Left lung (tissue), 10 donors: ENCODE data around the gene NINJ2. TPM values are rescaled to one million over a fixed set of nuclear protein-coding genes. Genes with fewer than 3 reads are reported as not detected.

ENCODE experiments used
- ATAC-seq: fragments of 200-7000 bp; cut with Tn5 transposase; one replicate; pipeline ENCODE4 v1.9.1; 2020; ENCODE audit warnings: moderate library complexity
- DNase-seq, 4 donors: peaks; one replicate each; pipeline ENCODE4 v3.0.0-alpha.2; 2013 to 2020
- H3K27ac ChIP-seq, 2 donors: fragments of 200-600 bp; sonication (generic) in 1 of 2; one replicate each; pipeline versions ENCODE4 v1.5.0 to v1.8.0; 2020 to 2021
- H3K27me3 ChIP-seq, 2 donors: fragments of 200-600 bp; sonication (generic) in 1 of 2; one replicate each; pipeline versions ENCODE4 v1.5.0 to v1.8.0; 2020 to 2021
- H3K36me3 ChIP-seq, 2 donors: fragments of 200-600 bp; sonication (generic) in 1 of 2; one replicate each; pipeline versions ENCODE4 v1.5.0 to v1.8.0; 2020 to 2021
- H3K4me1 ChIP-seq, 2 donors: fragments of 200-600 bp; one replicate each; pipeline ENCODE4 v1.8.0; 2021
- H3K4me3 ChIP-seq, 2 donors: fragments of 200-600 bp; sonication (generic) in 1 of 2; one replicate each; pipeline versions ENCODE4 v1.5.0 to v1.8.0; 2020 to 2021; ENCODE audit warnings: mild to moderate bottlenecking in 1 of 2
- H3K9me3 ChIP-seq, 2 donors: fragments of 200-600 bp; sonication (generic) in 1 of 2; one replicate each; pipeline versions ENCODE4 v1.5.0 to v1.8.0; 2020 to 2021
- intact Hi-C, 2 donors: fragments of 100-400 bp; cut with DNase I; formaldehyde crosslinking; loops; one replicate each; pipeline versions ENCODE4 v1.11.2 to v1.14.2; 2022
- polyA plus RNA-seq, 6 donors: library from polyadenylated mRNA; unstranded; fragments of 120-200 nt; gene quantifications; one replicate each; pipeline ENCODE4 v1.2.1, GENCODE V29; 2013; ENCODE audit not compliant: insufficient read length in 6 of 6
- total RNA-seq, 2 donors: library from RNA; stranded (reverse); fragmentation: NEBNext Ultra II Directional; extraction: Animal tissue kit (Norgen Biotek cat#: 25700); gene quantifications; one replicate each; pipeline ENCODE4 v1.2.1, GENCODE V29; 2021
- TF ChIP-seq, protein P1 (sequence below), 2 donors: fragments of 200-600 bp; sonication (generic) in 1 of 2; IDR thresholded peaks; one replicate each; pipeline versions ENCODE4 v1.5.0 to v1.8.0; 2021; ENCODE audit warnings: antibody characterized with exemption in 2 of 2
- donor health status: DM: no; HTN: yes; CAD: no.
- donor health status: DM: no; HTN: no; CAD: no.

NINJ2 gene
- total and polyA plus RNA-seq, 8 donors: 1.2 to 18.0 (median 2.8) TPM

DNA sequence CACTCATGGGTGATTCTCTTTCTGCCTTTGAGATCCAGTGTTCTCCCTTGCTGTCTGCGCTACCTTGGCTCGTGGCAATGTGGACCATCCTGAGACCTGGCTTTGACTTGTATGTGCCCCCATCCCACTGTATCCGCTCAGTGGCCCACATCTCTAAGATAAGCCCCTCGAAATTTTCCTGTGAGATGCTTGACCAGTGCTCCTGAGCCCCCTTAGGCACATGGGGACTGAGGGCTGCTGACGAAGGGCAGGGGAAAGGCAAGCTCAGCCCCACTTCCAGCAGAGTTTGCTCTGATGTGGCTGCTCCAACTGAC is 1.5 kb upstream of the NINJ2 start:
- H3K9me3 ChIP-seq: no peaks in the 10 kb centered on the region
- intact Hi-C loops: no loop called here
- H3K4me3 ChIP-seq: no peak overlapping the region
- DNase-seq (no peak), ATAC-seq (no peak)
- no peak overlapping the region for H3K27ac ChIP-seq
- H3K4me1 ChIP-seq: peaks cover 5 to 53% of the 10 kb centered on the region in 2 donors
- H3K27me3 ChIP-seq: no peaks in the 10 kb centered on the region
- H3K36me3 ChIP-seq: no peaks in the 10 kb centered on the region
- TF ChIP-seq, protein P1, sequence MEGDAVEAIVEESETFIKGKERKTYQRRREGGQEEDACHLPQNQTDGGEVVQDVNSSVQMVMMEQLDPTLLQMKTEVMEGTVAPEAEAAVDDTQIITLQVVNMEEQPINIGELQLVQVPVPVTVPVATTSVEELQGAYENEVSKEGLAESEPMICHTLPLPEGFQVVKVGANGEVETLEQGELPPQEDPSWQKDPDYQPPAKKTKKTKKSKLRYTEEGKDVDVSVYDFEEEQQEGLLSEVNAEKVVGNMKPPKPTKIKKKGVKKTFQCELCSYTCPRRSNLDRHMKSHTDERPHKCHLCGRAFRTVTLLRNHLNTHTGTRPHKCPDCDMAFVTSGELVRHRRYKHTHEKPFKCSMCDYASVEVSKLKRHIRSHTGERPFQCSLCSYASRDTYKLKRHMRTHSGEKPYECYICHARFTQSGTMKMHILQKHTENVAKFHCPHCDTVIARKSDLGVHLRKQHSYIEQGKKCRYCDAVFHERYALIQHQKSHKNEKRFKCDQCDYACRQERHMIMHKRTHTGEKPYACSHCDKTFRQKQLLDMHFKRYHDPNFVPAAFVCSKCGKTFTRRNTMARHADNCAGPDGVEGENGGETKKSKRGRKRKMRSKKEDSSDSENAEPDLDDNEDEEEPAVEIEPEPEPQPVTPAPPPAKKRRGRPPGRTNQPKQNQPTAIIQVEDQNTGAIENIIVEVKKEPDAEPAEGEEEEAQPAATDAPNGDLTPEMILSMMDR (IDR thresholded peaks at IDR 0.05): no peak

DNA sequence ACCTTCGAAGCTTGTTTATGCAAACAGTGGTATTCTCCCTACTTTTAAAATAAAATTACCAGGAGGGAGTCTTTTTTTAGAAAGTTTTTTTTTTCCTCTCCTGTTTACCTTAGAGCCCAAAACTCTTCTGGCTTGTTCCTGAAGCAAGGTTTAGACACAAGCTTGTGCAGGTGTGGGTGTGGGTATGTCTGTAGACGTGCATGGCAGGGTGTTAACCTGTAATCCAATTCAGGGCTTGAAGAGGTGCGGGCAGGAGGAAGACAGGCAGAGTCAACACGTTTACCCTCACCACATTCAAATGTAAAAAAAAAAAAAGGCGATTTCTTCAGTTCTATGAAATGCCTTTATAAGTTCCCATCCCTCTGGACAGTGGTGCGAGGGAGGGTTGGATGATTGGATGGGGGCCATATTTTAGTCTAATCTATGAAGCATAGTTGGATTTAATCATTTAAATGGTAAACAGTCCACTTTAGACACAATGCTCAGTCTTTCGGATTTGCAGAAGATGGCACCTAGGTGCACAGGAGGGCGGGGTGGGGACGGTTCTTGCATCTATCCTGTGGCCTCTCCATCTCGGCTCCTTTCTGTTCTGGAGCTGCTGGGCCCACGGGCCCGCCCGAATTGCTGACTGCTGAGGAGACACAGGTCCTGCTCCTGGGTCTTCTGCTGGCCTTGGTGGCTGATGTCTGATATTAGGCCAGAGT is 982 bp upstream of the NINJ2 start:
- Histone ChIP-seq H3K4me3 (no peak overlapping the region), H3K9me3 (no peaks in the 10 kb centered on the region), H3K27ac (no peak overlapping the region), H3K4me1 (peaks cover 5 to 53% of the 10 kb centered on the region in 2 donors), H3K27me3 (no peaks in the 10 kb centered on the region), H3K36me3 (no peaks in the 10 kb centered on the region)
- no peak for DNase-seq
- intact Hi-C loops: no loop called here
- TF ChIP-seq, protein P1 (IDR thresholded peaks at IDR 0.05): no peak
- peak; percentile 70 for ATAC-seq

DNA sequence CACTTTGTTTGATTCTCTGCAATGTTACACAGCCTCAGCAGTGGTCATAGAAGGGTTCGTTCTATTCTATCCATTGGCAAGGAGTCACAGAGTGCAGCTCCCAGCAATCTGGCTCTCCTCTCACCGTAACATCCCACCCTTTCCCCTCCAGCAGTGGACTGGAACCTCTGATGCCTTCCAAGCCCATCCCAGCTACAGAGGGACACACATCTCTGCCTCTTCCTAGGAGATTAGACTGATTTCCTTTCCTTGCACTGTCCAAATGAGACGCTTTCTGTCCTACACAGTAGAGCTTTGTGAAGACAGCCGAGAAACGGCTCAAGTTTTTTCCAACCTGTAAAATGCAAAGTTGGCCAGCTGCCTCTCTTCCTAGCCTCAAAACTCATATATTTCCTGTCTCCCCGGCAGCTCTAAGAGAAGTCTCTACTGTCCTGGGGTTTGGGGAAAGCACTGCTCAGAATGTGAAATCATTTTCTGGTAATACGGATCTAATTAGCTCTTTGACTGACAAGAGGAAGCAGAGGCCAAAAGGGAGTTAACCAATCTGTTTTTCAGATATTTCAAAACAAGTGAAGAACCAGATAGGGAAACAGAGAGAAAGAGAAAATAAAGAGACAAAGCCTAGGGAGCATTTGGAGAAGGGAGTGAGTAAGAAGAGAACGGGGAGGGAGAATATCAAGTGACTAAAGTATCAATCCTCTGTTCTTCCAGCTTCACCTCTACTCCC is 516 bp downstream of the NINJ2 start:
- TF ChIP-seq, protein P1 (IDR thresholded peaks at IDR 0.05): no peak
- peak overlapping the region in 1 of 2 donors; percentile 76 for H3K27ac ChIP-seq
- no peak overlapping the region for H3K4me3 ChIP-seq
- peaks cover 5 to 48% of the 10 kb centered on the region in 2 donors for H3K4me1 ChIP-seq
- no peaks in the 10 kb centered on the region for H3K36me3 ChIP-seq
- ATAC-seq (peak; percentile 15), DNase-seq (no peak)
- no peaks in the 10 kb centered on the region for H3K9me3 ChIP-seq
- H3K27me3 ChIP-seq: no peaks in the 10 kb centered on the region
- intact Hi-C loops: no loop called here

DNA sequence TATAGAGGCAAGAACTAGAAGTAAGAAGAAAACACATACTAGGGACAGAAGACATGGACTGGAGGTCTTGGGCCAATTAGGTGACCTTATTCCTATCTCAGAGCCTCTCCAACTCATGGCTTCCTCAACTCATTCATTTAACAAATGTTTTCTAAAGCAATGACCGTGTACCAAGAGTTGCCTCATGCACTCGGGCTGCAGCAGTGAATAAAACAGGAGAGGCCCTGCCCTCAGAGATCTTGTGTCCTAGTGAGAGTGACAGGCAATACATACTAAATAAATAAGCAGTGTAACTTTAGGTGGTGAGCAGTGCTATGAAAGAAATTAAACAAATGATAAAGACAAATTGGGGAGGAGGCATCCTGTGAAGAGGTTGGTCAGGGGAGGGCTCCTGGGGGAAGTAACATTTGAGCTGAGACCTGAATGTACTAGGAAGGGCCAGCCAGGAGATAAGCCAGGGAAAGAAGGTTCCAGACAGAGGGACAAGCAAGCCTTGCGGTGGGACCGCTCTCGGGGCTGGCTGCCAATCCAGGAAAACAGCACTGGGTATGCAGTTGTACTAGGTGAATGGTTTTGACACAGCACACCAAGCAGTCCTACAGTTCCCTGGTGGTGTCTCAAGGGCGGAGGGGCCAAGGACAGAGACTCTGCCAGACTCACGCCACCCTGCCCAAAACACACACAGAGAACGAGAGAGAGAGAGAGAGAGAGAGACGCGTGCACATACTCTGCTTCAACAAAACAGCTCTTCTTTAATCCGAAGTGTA is 1.3 kb downstream of the NINJ2 start:
- DNase-seq (no peak), ATAC-seq (no peak)
- Histone ChIP-seq H3K4me1 (peaks cover 5 to 41% of the 10 kb centered on the region in 2 donors), H3K27ac (peak overlapping the region in 1 of 2 donors; percentile 76), H3K36me3 (no peaks in the 10 kb centered on the region), H3K4me3 (no peak overlapping the region), H3K27me3 (no peaks in the 10 kb centered on the region), H3K9me3 (no peaks in the 10 kb centered on the region)
- TF ChIP-seq, protein P1 (IDR thresholded peaks at IDR 0.05): no peak
- intact Hi-C loops: no loop called here
